Colonic mucosa (tissue), 4 donors: Measurements from ENCODE around the gene XPA. TPM values are rescaled to one million over a fixed set of nuclear protein-coding genes. Genes with fewer than 3 reads are reported as not detected.

Experiments
- DNase-seq: peaks from one replicate; pipeline ENCODE4 v3.0.0-alpha.2; 2020
- H3K27ac ChIP-seq: fragments of 200-600 bp; one replicate; pipeline ENCODE4 v1.8.0; 2021
- H3K27me3 ChIP-seq: fragments of 200-600 bp; one replicate; pipeline ENCODE4 v1.8.0; 2021
- H3K36me3 ChIP-seq: fragments of 200-600 bp; one replicate; pipeline ENCODE4 v1.8.0; 2021
- H3K4me1 ChIP-seq: fragments of 200-600 bp; one replicate; pipeline ENCODE4 v1.8.0; 2021; ENCODE audit warnings: mild to moderate bottlenecking
- H3K4me3 ChIP-seq: fragments of 200-600 bp; one replicate; pipeline ENCODE4 v1.8.0; 2021
- H3K9ac ChIP-seq, 2 donors: one replicate each; pipeline ENCODE4 v1.7.0; 2013; ENCODE audit warnings: control low read depth in 2 of 2, low read depth in 2 of 2, low read length in 2 of 2
- H3K9me3 ChIP-seq: fragments of 200-600 bp; one replicate; pipeline ENCODE4 v1.8.0; 2021
- intact Hi-C: fragments of 100-400 bp; cut with DNase I; formaldehyde crosslinking; loops from one replicate; pipeline ENCODE4 v1.14.1; 2022
- total RNA-seq, 2 donors: library from RNA; stranded (reverse); fragmentation: NEBNext Ultra II Directional in 1 of 2; extraction: Animal tissue kit (Norgen Biotek cat#: 25700) in 1 of 2; gene quantifications; one replicate each; pipeline ENCODE4 v1.2.1, GENCODE V29; 2021
- TF ChIP-seq, protein P1 (sequence below): fragments of 200-600 bp; IDR thresholded peaks from one replicate; pipeline ENCODE4 v1.8.0; 2022; ENCODE audit warnings: antibody characterized with exemption, mild to moderate bottlenecking
- donor health status: healthy.
- donor health status: DM: no; HTN: no; CAD: no.
- donor health status: DM: no; HTN: no; CAD: no.

The XPA gene
- total RNA-seq, 2 donors from 2014 or later: 7.0 to 8.0 TPM

DNA sequence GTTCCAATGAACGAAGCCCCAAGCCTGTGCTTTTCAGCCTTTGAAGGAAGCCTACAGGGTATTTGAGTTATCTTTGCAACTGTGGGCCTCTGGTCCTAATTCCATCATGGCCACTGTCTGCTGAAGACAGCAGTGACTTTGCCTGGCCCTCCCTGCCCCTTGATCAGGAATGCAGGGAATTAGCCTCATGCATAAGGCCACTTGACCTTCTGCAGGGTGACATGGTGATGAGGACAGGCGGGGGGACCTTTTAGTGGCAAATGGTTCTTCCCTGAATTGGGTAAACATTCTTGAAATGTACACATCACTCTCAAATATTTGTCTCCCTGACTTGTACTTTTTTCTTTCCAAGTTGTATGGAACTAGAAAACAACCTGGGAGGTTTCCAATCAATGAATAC is 25.2 kb upstream of the XPA start:
- Histone ChIP-seq H3K9ac (no peak overlapping the region), H3K36me3 (no peaks in the 10 kb centered on the region), H3K9me3 (no peaks in the 10 kb centered on the region), H3K4me1 (no peaks in the 10 kb centered on the region), H3K4me3 (no peak overlapping the region), H3K27me3 (no peaks in the 10 kb centered on the region), H3K27ac (no peak overlapping the region)
- TF ChIP-seq, protein P1, sequence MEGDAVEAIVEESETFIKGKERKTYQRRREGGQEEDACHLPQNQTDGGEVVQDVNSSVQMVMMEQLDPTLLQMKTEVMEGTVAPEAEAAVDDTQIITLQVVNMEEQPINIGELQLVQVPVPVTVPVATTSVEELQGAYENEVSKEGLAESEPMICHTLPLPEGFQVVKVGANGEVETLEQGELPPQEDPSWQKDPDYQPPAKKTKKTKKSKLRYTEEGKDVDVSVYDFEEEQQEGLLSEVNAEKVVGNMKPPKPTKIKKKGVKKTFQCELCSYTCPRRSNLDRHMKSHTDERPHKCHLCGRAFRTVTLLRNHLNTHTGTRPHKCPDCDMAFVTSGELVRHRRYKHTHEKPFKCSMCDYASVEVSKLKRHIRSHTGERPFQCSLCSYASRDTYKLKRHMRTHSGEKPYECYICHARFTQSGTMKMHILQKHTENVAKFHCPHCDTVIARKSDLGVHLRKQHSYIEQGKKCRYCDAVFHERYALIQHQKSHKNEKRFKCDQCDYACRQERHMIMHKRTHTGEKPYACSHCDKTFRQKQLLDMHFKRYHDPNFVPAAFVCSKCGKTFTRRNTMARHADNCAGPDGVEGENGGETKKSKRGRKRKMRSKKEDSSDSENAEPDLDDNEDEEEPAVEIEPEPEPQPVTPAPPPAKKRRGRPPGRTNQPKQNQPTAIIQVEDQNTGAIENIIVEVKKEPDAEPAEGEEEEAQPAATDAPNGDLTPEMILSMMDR: no peak
- intact Hi-C loops: no loop called here
- no peak for DNase-seq

DNA sequence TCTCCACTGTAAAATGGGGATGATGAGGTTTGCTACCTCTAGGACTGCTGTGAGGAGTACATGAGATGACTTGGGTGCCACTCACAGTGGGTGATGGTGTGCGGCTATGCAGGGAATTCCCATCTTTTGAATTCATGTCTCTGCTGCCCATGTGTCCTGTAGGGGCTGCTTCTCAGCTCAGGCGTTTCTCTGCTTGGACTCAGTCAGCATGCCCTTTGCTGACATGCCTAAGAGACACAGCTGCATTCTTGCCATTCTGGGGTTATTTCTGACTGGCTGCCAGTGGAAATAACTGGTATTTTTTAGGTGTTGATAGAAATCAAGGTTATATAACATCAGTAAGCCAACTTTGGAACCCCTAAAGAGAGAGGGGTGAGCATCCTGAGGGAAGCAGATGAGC is 24.3 kb upstream of the XPA start:
- no peaks in the 10 kb centered on the region for H3K4me1 ChIP-seq
- TF ChIP-seq, protein P1: no peak
- no peaks in the 10 kb centered on the region for H3K36me3 ChIP-seq
- no peak for DNase-seq
- intact Hi-C loops: no loop called here
- no peak overlapping the region for H3K9ac ChIP-seq
- no peaks in the 10 kb centered on the region for H3K9me3 ChIP-seq
- H3K27ac ChIP-seq: no peak overlapping the region
- no peak overlapping the region for H3K4me3 ChIP-seq
- no peaks in the 10 kb centered on the region for H3K27me3 ChIP-seq

DNA sequence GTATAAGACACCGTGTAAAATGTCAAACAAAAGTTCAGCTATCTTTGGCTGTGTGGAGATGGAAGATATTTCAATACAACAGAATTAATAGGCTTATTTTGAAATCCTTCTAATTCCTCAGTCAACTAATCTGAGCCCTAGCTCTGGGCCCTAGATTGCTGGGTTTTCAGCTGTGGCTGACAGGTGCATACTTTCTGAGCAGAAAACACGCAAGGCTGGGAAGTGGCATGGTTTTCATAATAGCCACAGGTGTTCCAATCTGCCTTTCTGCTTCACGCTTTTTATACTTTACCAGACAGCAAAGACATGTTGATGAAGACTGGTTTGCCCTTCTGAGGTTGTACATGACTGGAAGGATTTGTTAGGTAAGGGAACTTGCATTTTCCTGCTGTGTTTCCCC is 20.7 kb upstream of the XPA start:
- Histone ChIP-seq H3K4me3 (no peak overlapping the region), H3K27me3 (no peaks in the 10 kb centered on the region), H3K36me3 (no peaks in the 10 kb centered on the region), H3K27ac (no peak overlapping the region), H3K9ac (no peak overlapping the region), H3K4me1 (no peaks in the 10 kb centered on the region), H3K9me3 (no peaks in the 10 kb centered on the region)
- intact Hi-C loops: no loop called here
- TF ChIP-seq, protein P1: no peak
- no peak for DNase-seq

DNA sequence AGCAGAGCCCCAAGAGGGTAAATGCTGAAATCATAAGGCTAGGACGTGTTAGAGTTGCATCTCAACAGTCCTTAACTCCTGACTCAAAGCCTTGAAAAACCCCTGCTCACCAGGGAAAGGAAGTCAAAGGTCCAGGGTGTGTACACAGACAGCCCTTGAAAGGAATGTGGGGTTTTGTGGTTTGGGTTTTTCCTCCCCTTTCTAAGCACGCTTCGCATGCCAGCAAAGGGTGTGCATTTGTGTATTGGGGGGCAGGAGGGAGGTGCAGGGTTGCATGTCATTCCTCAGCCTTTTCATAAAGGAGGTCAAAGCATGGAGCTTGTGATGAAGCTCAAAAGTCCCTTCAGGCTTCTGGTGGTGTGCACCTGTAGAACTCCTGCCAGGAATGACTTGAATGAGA is 17.3 kb upstream of the XPA start:
- no peak overlapping the region for H3K9ac ChIP-seq
- H3K27me3 ChIP-seq: no peaks in the 10 kb centered on the region
- no peak for DNase-seq
- TF ChIP-seq, protein P1: no peak
- no peak overlapping the region for H3K27ac ChIP-seq
- intact Hi-C loops: loop anchor here (5.0 kb wide), 1 partner anchor 188 kb away; no protein-coding TSS in a partner anchor
- H3K4me1 ChIP-seq: no peaks in the 10 kb centered on the region
- no peaks in the 10 kb centered on the region for H3K9me3 ChIP-seq
- no peak overlapping the region for H3K4me3 ChIP-seq
- no peaks in the 10 kb centered on the region for H3K36me3 ChIP-seq

DNA sequence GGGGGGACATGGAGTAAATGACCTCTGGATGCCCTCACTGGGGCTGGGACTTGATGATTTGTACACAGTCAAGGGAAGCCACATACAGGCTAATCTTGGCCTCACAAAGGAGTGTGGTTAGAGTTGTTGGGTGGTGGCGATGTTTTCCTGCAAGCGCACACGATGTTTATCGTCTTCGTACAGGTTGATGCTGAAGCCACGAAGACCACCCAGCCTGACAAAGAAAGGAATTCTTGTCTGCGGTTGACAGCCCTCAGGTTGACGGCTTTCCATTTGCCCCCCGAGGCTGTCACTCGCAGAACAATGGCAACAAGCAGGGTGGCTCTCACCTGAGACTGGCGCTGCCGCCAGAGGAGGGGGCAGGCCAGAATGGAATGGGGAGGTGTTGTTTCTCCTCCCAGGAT is 14.1 kb upstream of the XPA start:
- no peak for DNase-seq
- intact Hi-C loops: loop anchor here (5.0 kb wide), 1 partner anchor 191 kb away; no protein-coding TSS in a partner anchor
- H3K27me3 ChIP-seq: no peaks in the 10 kb centered on the region

More for the DNA sequence above, 14.1 kb upstream of the XPA start:
- H3K9me3 ChIP-seq: no peaks in the 10 kb centered on the region
- TF ChIP-seq, protein P1: no peak
- no peaks in the 10 kb centered on the region for H3K4me1 ChIP-seq
- H3K36me3 ChIP-seq: no peaks in the 10 kb centered on the region
- H3K4me3 ChIP-seq: no peak overlapping the region
- H3K9ac ChIP-seq: no peak overlapping the region
- H3K27ac ChIP-seq: no peak overlapping the region
